ENCODE results near the gene SFN.
"Not testable (repeated sequence)": the region's sequence is repeated elsewhere in the genome, so short reads cannot be mapped to it uniquely, and the experiment has no call there.

The SFN gene

GRCh38 chr1:26874896-26875295, 11.9 kb downstream of the SFN start:
- no peak for DNase-seq

GRCh38 chr1:26877326-26877725, 14.4 kb downstream of the SFN start:
- DNase-seq = no peak

- no peak for DNase-seq
Observed at GRCh38 chr1:26879793-26880192, 16.8 kb downstream of the SFN start.

- DNase-seq = not testable (repeated sequence)
Observed at GRCh38 chr1:26881611-26882010, 18.7 kb downstream of the SFN start.

GRCh38 chr1:26882696-26883463, 19.9 kb downstream of the SFN start:
- DNase-seq = no peak

GRCh38 chr1:26887125-26887524, 24.2 kb downstream of the SFN start:
- no peak for DNase-seq

- no peak for DNase-seq
Observed at GRCh38 chr1:26888231-26888630, 25.3 kb downstream of the SFN start.

- peak; percentile 33 for DNase-seq
Observed at GRCh38 chr1:26889551-26890466, 26.9 kb downstream of the SFN start, which contains the start of gene GPN2. Gene GPN2 (minus strand): TSS chr1:26890283. CDS start chr1:26890096, 187 bp downstream.

- DNase-seq = no peak
Observed at GRCh38 chr1:26890467-26890796, 27.5 kb downstream of the SFN start.

GRCh38 chr1:26894263-26894662, 31.3 kb downstream of the SFN start:
- no peak for DNase-seq

- DNase-seq = no peak
Observed at GRCh38 chr1:26897351-26897750, 34.4 kb downstream of the SFN start.

GRCh38 chr1:26900001-26900814, 37.3 kb downstream of the SFN start, which contains the start of gene GPATCH3:
Gene GPATCH3 (minus strand): TSS chr1:26900467. CDS start chr1:26900442, 25 bp downstream.
- DNase-seq = peak; percentile 54

- DNase-seq = no peak
Observed at GRCh38 chr1:26900815-26901511, 38.0 kb downstream of the SFN start.

- no peak for DNase-seq
Observed at GRCh38 chr1:26907071-26907917, 44.3 kb downstream of the SFN start.

GRCh38 chr1:26909951-26910342, 47.0 kb downstream of the SFN start:
- no peak for DNase-seq

- no peak for DNase-seq
Observed at GRCh38 chr1:26910343-26911160, 47.6 kb downstream of the SFN start.

GRCh38 chr1:26911399-26912146, 48.6 kb downstream of the SFN start:
- DNase-seq = no peak

- no peak for DNase-seq
Observed at GRCh38 chr1:26912147-26912490, 49.2 kb downstream of the SFN start.

- no peak for DNase-seq
Observed at GRCh38 chr1:26913389-26913753, 50.4 kb downstream of the SFN start.
